Measurements from ENCODE around the gene ARHGAP30. TPM values are rescaled to one million over a fixed set of nuclear protein-coding genes. Genes with fewer than 3 reads are reported as not detected.
"Not testable (repeated sequence)": the region's sequence is repeated elsewhere in the genome, so short reads cannot be mapped to it uniquely, and the experiment has no call there.

ARHGAP30 gene
- total RNA-seq, 1 experiment from 2014 or later: 0.39 TPM

DNA sequence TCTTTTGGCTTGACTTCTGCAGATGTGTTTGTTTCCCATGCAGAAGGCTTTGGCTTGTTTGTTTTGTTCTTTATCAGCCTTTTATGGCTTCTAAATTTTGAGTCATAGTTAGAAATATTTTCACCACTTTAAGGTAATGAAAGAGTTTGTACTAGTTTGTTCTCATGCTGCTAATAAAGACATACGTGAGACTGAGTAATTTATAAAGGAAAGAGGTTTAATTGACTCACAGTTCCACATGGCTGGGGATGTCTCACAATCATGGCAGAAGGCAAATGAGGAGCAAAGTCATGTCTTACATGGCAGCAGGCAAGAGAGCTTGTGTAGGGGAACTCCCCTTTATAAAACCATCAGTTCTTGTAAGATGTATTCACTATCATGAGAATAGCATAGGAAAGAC, 42.7 kb downstream of the ARHGAP30 start:
- POLR2A ChIA-PET; DNase-seq (ENCODE audit: low read depth, low spot score); CTCF ChIA-PET; H3K4me2 ChIP-seq (ENCODE audit: low read length); H3K9ac ChIP-seq (ENCODE audit: low read length); ATAC-seq; H3K9me3 ChIP-seq (ENCODE audit: control insufficient read depth in 1 of 2, insufficient read depth in 1 of 2, low read depth in 1 of 2, low read length in 2 of 2); H3K79me2 ChIP-seq (ENCODE audit: insufficient read depth, low read length); RAD21 ChIA-PET (ENCODE audit: low non-redundant PET in 1 of 2, low total read pairs in 2 of 2, uncharacterized antibody in 2 of 2, unreplicated experiment in 2 of 2); intact Hi-C loops (cut with micrococcal nuclease); H4K20me1 ChIP-seq (ENCODE audit: insufficient read depth); H3K9me2 ChIP-seq (ENCODE audit: insufficient read depth); H3K4me3 ChIP-seq (replicated peaks in 1 of 2; ENCODE audit: low read depth in 1 of 2, low read length in 2 of 2); H3K27ac ChIP-seq (ENCODE audit: low read depth, low read length); BruUV-seq (replicated peaks); H3K36me3 ChIP-seq (ENCODE audit: control insufficient read depth in 1 of 2, insufficient read depth in 2 of 2, low read length in 2 of 2); H3K27me3 ChIP-seq (ENCODE audit: insufficient read depth, low read length); H2AFZ ChIP-seq (ENCODE audit: low read depth, low read length, poor library complexity, severe bottlenecking): not testable (repeated sequence)
- peaks cover 11 to 22% of the 10 kb centered on the region in 2 experiments for H3K4me1 ChIP-seq (ENCODE audit: control insufficient read depth in 1 of 2, insufficient read depth in 2 of 2, low read length in 2 of 2)

DNA sequence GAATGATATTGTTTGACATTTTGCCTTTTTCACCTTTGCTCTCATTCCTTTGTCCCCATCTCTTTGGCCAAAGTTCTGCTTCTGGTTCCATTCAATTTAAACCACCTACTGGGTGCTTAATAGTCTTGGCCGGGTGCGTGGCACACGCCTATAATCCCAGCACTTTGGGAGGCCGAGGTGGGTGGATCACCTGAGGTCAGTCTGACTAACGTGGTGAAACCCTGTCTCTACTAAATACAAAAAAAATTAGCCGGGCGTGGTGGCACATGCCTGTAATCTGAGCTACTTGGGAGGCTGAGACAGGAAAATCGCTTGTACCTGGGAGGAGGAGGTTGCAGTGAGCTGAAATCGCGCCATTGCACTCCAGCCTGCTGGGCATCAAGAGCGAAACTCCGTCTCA, 47.3 kb downstream of the ARHGAP30 start:
- H4K20me1 ChIP-seq (ENCODE audit: insufficient read depth); H2AFZ ChIP-seq (ENCODE audit: low read depth, low read length, poor library complexity, severe bottlenecking); BruUV-seq (replicated peaks); ATAC-seq; H3K36me3 ChIP-seq (ENCODE audit: control insufficient read depth in 1 of 2, insufficient read depth in 2 of 2, low read length in 2 of 2); RAD21 ChIA-PET (ENCODE audit: low non-redundant PET in 1 of 2, low total read pairs in 2 of 2, uncharacterized antibody in 2 of 2, unreplicated experiment in 2 of 2); DNase-seq (ENCODE audit: low read depth, low spot score); H3K27me3 ChIP-seq (ENCODE audit: insufficient read depth, low read length); H3K9me3 ChIP-seq (ENCODE audit: control insufficient read depth in 1 of 2, insufficient read depth in 1 of 2, low read depth in 1 of 2, low read length in 2 of 2); H3K9me2 ChIP-seq (ENCODE audit: insufficient read depth): not testable (repeated sequence)
- CTCF ChIA-PET: interaction anchor here (0.6 to 3.0 kb wide), 3 partner anchors 16 to 28 kb away, joined by 3 to 19 read pairs (median 5); partner anchors contain the start of gene TSTD1
- Histone ChIP-seq H3K9ac (ENCODE audit: low read length) (peak overlapping the region; percentile 98), H3K4me1 (ENCODE audit: control insufficient read depth in 1 of 2, insufficient read depth in 2 of 2, low read length in 2 of 2) (peaks cover 18 to 49% of the 10 kb centered on the region in 2 experiments), H3K4me2 (ENCODE audit: low read length) (peak overlapping the region; percentile 77), H3K79me2 (ENCODE audit: insufficient read depth, low read length) (peaks cover 35% of the 10 kb centered on the region), H3K27ac (ENCODE audit: low read depth, low read length) (peak overlapping the region; percentile 68), H3K4me3 (replicated peaks in 1 of 2; ENCODE audit: low read depth in 1 of 2, low read length in 2 of 2) (peak overlapping the region; percentile 67 to 96)
- intact Hi-C loops (cut with micrococcal nuclease): loop anchor here (5.0 kb wide), 2 partner anchors 75 to 130 kb away; partner anchors contain the start of genes KLHDC9 and UFC1
- POLR2A ChIA-PET: interaction anchor here (0.6 to 3.0 kb wide), 6 partner anchors 10 to 95 kb away, joined by 4 to 24 read pairs (median 11); partner anchors contain the start of genes NIT1, PFDN2 and TSTD1
- TF ChIP-seq FOSL1 (IDR thresholded peaks at IDR 0.05; ENCODE audit: low read depth) (0 out of 2 replicates have a peak, but pooled peaks have one; percentile 5), SP1 (IDR thresholded peaks at IDR 0.05; ENCODE audit: low read depth) (peak; percentile 14; the same call in 1 of the 2 replicates), MAX (IDR thresholded peaks at IDR 0.05) (peak; percentile 64), CBX3 (IDR thresholded peaks at IDR 0.05; ENCODE audit: low read depth) (peak; percentile 59; the same call in 1 of the 2 replicates), EGR1 (IDR thresholded peaks at IDR 0.05; ENCODE audit: low read depth) (peak; percentile 47), JUND (IDR thresholded peaks at IDR 0.05) (0 out of 2 replicates have a peak, but pooled peaks have one; percentile 0)
